Measurements from ENCODE around the gene MTERF4. TPM values are rescaled to one million over a fixed set of nuclear protein-coding genes. Genes with fewer than 3 reads are reported as not detected.

Gene MTERF4
- total RNA-seq, 1 experiment from 2014 or later, result 13.6 TPM

GRCh38 chr2:241081643-241082340, 20.3 kb downstream of the MTERF4 start:
- H4K20me1 ChIP-seq (ENCODE audit: low read length), result no peaks in the 10 kb centered on the region
- no peaks in the 10 kb centered on the region for H3K27me3 ChIP-seq (ENCODE audit: low read length)
- no peak overlapping the region for H3K9ac ChIP-seq (ENCODE audit: low read length)
- ChIA-PET CTCF (no interaction called here), POLR2A (ENCODE audit: unreplicated experiment) (no interaction called here)
- H3K4me3 ChIP-seq (ENCODE audit: low read length), result no peak overlapping the region
- intact Hi-C loops (cut with micrococcal nuclease), result no loop called here
- BruUV-seq (replicated peaks), result no TSS peak
- no peaks in the 10 kb centered on the region for H3K79me2 ChIP-seq (ENCODE audit: low read length)
- no peak for ATAC-seq
- H3K36me3 ChIP-seq (ENCODE audit: low read depth, low read length), result no peaks in the 10 kb centered on the region
- TF ChIP-seq, protein P1, sequence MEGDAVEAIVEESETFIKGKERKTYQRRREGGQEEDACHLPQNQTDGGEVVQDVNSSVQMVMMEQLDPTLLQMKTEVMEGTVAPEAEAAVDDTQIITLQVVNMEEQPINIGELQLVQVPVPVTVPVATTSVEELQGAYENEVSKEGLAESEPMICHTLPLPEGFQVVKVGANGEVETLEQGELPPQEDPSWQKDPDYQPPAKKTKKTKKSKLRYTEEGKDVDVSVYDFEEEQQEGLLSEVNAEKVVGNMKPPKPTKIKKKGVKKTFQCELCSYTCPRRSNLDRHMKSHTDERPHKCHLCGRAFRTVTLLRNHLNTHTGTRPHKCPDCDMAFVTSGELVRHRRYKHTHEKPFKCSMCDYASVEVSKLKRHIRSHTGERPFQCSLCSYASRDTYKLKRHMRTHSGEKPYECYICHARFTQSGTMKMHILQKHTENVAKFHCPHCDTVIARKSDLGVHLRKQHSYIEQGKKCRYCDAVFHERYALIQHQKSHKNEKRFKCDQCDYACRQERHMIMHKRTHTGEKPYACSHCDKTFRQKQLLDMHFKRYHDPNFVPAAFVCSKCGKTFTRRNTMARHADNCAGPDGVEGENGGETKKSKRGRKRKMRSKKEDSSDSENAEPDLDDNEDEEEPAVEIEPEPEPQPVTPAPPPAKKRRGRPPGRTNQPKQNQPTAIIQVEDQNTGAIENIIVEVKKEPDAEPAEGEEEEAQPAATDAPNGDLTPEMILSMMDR (conservative IDR thresholded peaks at IDR 0.05; ENCODE audit: low read depth, low read length), result no peak
- TF ChIP-seq EZH2 (IDR thresholded peaks at IDR 0.05; ENCODE audit: low read length, unreplicated experiment) (no peak), EZH2phosphoT487 (IDR thresholded peaks at IDR 0.05; ENCODE audit: borderline replicate concordance, low read length) (no peak)
- DNase-seq, result no peak
- no peaks in the 10 kb centered on the region for H3K9me3 ChIP-seq (ENCODE audit: low read length)
- H3K4me2 ChIP-seq (ENCODE audit: low read length), result no peak overlapping the region
- H2AFZ ChIP-seq (ENCODE audit: low read length), result no peak overlapping the region
- H3K27ac ChIP-seq (ENCODE audit: low read length), result no peak overlapping the region
- H3K9me2 ChIP-seq (replicated peaks; ENCODE audit: low read length), result no peaks in the 10 kb centered on the region
- no peaks in the 10 kb centered on the region for H3F3A ChIP-seq (ENCODE audit: low read length, unreplicated experiment)
- no peaks in the 10 kb centered on the region for H3K4me1 ChIP-seq (ENCODE audit: insufficient read depth, low read length)

GRCh38 chr2:241081190-241081642, 20.9 kb downstream of the MTERF4 start:
- H3K9ac ChIP-seq (ENCODE audit: low read length), result no peak overlapping the region
- no peaks in the 10 kb centered on the region for H3K9me3 ChIP-seq (ENCODE audit: low read length)
- no peaks in the 10 kb centered on the region for H3K36me3 ChIP-seq (ENCODE audit: low read depth, low read length)
- POLR2A ChIA-PET (ENCODE audit: unreplicated experiment), result no interaction called here
- H3F3A ChIP-seq (ENCODE audit: low read length, unreplicated experiment), result no peaks in the 10 kb centered on the region
- no peaks in the 10 kb centered on the region for H4K20me1 ChIP-seq (ENCODE audit: low read length)
- no peak overlapping the region for H3K27ac ChIP-seq (ENCODE audit: low read length)
- no peak overlapping the region for H2AFZ ChIP-seq (ENCODE audit: low read length)
- intact Hi-C loops (cut with micrococcal nuclease), result no loop called here
- H3K27me3 ChIP-seq (ENCODE audit: low read length), result no peaks in the 10 kb centered on the region
- DNase-seq (no peak), ATAC-seq (no peak)
- no peak overlapping the region for H3K4me3 ChIP-seq (ENCODE audit: low read length)
- no peaks in the 10 kb centered on the region for H3K79me2 ChIP-seq (ENCODE audit: low read length)
- no peaks in the 10 kb centered on the region for H3K9me2 ChIP-seq (replicated peaks; ENCODE audit: low read length)
- no peak overlapping the region for H3K4me2 ChIP-seq (ENCODE audit: low read length)
- BruUV-seq (replicated peaks), result no TSS peak
- H3K4me1 ChIP-seq (ENCODE audit: insufficient read depth, low read length), result no peaks in the 10 kb centered on the region
- TF ChIP-seq EZH2phosphoT487 (IDR thresholded peaks at IDR 0.05; ENCODE audit: borderline replicate concordance, low read length), result no peak
- TF ChIP-seq, protein P1 (conservative IDR thresholded peaks at IDR 0.05; ENCODE audit: low read depth, low read length), result no peak
- CTCF ChIA-PET, result no interaction called here

GRCh38 chr2:241080405-241081189, 21.5 kb downstream of the MTERF4 start:
- no peak for TF ChIP-seq EZH2phosphoT487 (IDR thresholded peaks at IDR 0.05; ENCODE audit: borderline replicate concordance, low read length)
- TF ChIP-seq, protein P1 (conservative IDR thresholded peaks at IDR 0.05; ENCODE audit: low read depth, low read length), result no peak
- TF ChIP-seq EZH2 (IDR thresholded peaks at IDR 0.05; ENCODE audit: low read length, unreplicated experiment), result no peak
- intact Hi-C loops (cut with micrococcal nuclease), result no loop called here

More at GRCh38 chr2:241080405-241081189, 21.5 kb downstream of the MTERF4 start:
- Histone ChIP-seq H4K20me1 (ENCODE audit: low read length) (no peaks in the 10 kb centered on the region), H3K9me2 (replicated peaks; ENCODE audit: low read length) (no peaks in the 10 kb centered on the region), H3K4me2 (ENCODE audit: low read length) (no peak overlapping the region), H3K27ac (ENCODE audit: low read length) (no peak overlapping the region), H3K79me2 (ENCODE audit: low read length) (no peaks in the 10 kb centered on the region), H3K4me3 (ENCODE audit: low read length) (no peak overlapping the region), H3K36me3 (ENCODE audit: low read depth, low read length) (no peaks in the 10 kb centered on the region), H3K9me3 (ENCODE audit: low read length) (no peaks in the 10 kb centered on the region), H3F3A (ENCODE audit: low read length, unreplicated experiment) (no peaks in the 10 kb centered on the region), H2AFZ (ENCODE audit: low read length) (no peak overlapping the region), H3K4me1 (ENCODE audit: insufficient read depth, low read length) (no peaks in the 10 kb centered on the region), H3K9ac (ENCODE audit: low read length) (no peak overlapping the region), H3K27me3 (ENCODE audit: low read length) (no peaks in the 10 kb centered on the region)
- ChIA-PET POLR2A (ENCODE audit: unreplicated experiment) (no interaction called here), CTCF (no interaction called here)
- DNase-seq, result no peak
- ATAC-seq, result no peak
- BruUV-seq (replicated peaks), result no TSS peak

Measured in PC-3 (cell line).